Natural killer cell treated with Interleukin-12 subunit alpha and Interleukin-12 subunit beta and Interleukin-15 and Interleukin-18, amount 100 ng/mL, for 72 hours (primary cell): ENCODE measurements around the gene GOT1. TPM values are rescaled to one million over a fixed set of nuclear protein-coding genes. Genes with fewer than 3 reads are reported as not detected.

Experiments
- ATAC-seq, 2 donors: fragments of 150-1000 bp; cut with Tn5 transposase in 1 of 2; sonication (Bioruptor Pico), chemical (Tn5 transposase) in 1 of 2; 2 replicates each; pipeline ENCODE4 v1.10.0; 2021
- DNase-seq: peaks from one replicate; pipeline ENCODE4 v3.0.0; 2022; ENCODE audit warnings: low spot score
- H3K27ac Mint-ChIP-seq, 2 donors: 1 replicate in 1 of 2; 2 replicates in 1 of 2; pipeline ENCODE4 v1.8.0; 2022; ENCODE audit warnings: mixed read lengths in 2 of 2, mild to moderate bottlenecking in 1 of 2, moderate library complexity in 1 of 2
- H3K27me3 Mint-ChIP-seq, 2 donors: 1 replicate in 1 of 2; 2 replicates in 1 of 2; pipeline ENCODE4 v1.8.0; 2022; ENCODE audit warnings: mixed read lengths in 2 of 2
- H3K36me3 Mint-ChIP-seq: one replicate; pipeline ENCODE4 v1.8.0; 2022; ENCODE audit warnings: mixed read lengths
- H3K4me1 Mint-ChIP-seq, 2 donors: 1 replicate in 1 of 2; 2 replicates in 1 of 2; pipeline ENCODE4 v1.8.0; 2022; ENCODE audit warnings: low read depth in 2 of 2, mixed read lengths in 2 of 2, mild to moderate bottlenecking in 1 of 2
- H3K4me3 Mint-ChIP-seq: one replicate; pipeline ENCODE4 v1.8.0; 2022; ENCODE audit warnings: mixed read lengths
- H3K9me3 Mint-ChIP-seq: 2 replicates; pipeline ENCODE4 v1.8.0; 2022; ENCODE audit warnings: mixed read lengths
- total RNA-seq, 2 donors: library from RNA; stranded (reverse); gene quantifications; one replicate each; pipeline ENCODE4 v1.2.3, GENCODE V29; 2022

The GOT1 gene
- total RNA-seq, 2 donors from 2014 or later, result 42.5 to 44.4 TPM

- Mint-ChIP-seq H3K27ac (no peak overlapping the region), H3K4me1 (no peaks in the 10 kb centered on the region), H3K27me3 (peaks cover 20 to 42% of the 10 kb centered on the region in 2 donors), H3K4me3 (no peak overlapping the region), H3K9me3 (no peaks in the 10 kb centered on the region), H3K36me3 (no peaks in the 10 kb centered on the region)
- DNase-seq (no peak), ATAC-seq (no peak)
Observed at GRCh38 chr10:99374526-99374925, 55.9 kb downstream of the GOT1 start.

GRCh38 chr10:99372546-99373271 is 57.7 kb downstream of the GOT1 start:
- Mint-ChIP-seq H3K9me3 (no peaks in the 10 kb centered on the region), H3K27me3 (peaks cover 25 to 42% of the 10 kb centered on the region in 2 donors), H3K27ac (no peak overlapping the region), H3K4me1 (no peaks in the 10 kb centered on the region), H3K36me3 (no peaks in the 10 kb centered on the region), H3K4me3 (no peak overlapping the region)
- DNase-seq, result no peak
- ATAC-seq, result no peak

- Mint-ChIP-seq H3K27ac (no peak overlapping the region), H3K27me3 (peaks cover 25 to 43% of the 10 kb centered on the region in 2 donors), H3K4me3 (no peak overlapping the region), H3K36me3 (no peaks in the 10 kb centered on the region), H3K4me1 (no peaks in the 10 kb centered on the region), H3K9me3 (no peaks in the 10 kb centered on the region)
- ATAC-seq (no peak), DNase-seq (no peak)
Observed at GRCh38 chr10:99370993-99371392, 59.4 kb downstream of the GOT1 start.

- H3K27me3 Mint-ChIP-seq, result peaks cover 18 to 55% of the 10 kb centered on the region in 2 donors
Observed at GRCh38 chr10:99369551-99369950, 60.9 kb downstream of the GOT1 start.

GRCh38 chr10:99369126-99369525 is 61.3 kb downstream of the GOT1 start:
- Mint-ChIP-seq H3K27me3 (peaks cover 15 to 52% of the 10 kb centered on the region in 2 donors), H3K27ac (no peak overlapping the region), H3K9me3 (no peaks in the 10 kb centered on the region), H3K36me3 (no peaks in the 10 kb centered on the region), H3K4me3 (no peak overlapping the region), H3K4me1 (no peaks in the 10 kb centered on the region)
- ATAC-seq (no peak), DNase-seq (no peak)

More at GRCh38 chr10:99369551-99369950, 60.9 kb downstream of the GOT1 start:
- DNase-seq (no peak), ATAC-seq (no peak)
- Mint-ChIP-seq H3K4me1 (no peaks in the 10 kb centered on the region), H3K9me3 (no peaks in the 10 kb centered on the region), H3K36me3 (no peaks in the 10 kb centered on the region), H3K27ac (no peak overlapping the region), H3K4me3 (no peak overlapping the region)

GRCh38 chr10:99368646-99369045 is 61.8 kb downstream of the GOT1 start:
- Mint-ChIP-seq H3K9me3 (no peaks in the 10 kb centered on the region), H3K27me3 (peaks cover 13 to 47% of the 10 kb centered on the region in 2 donors), H3K4me3 (no peak overlapping the region), H3K4me1 (no peaks in the 10 kb centered on the region), H3K27ac (no peak overlapping the region), H3K36me3 (no peaks in the 10 kb centered on the region)
- DNase-seq (no peak), ATAC-seq (no peak)

- Mint-ChIP-seq H3K27me3 (peaks cover 10 to 34% of the 10 kb centered on the region in 2 donors), H3K9me3 (no peaks in the 10 kb centered on the region), H3K4me1 (no peaks in the 10 kb centered on the region), H3K36me3 (no peaks in the 10 kb centered on the region), H3K4me3 (no peak overlapping the region), H3K27ac (no peak overlapping the region)
- ATAC-seq (no peak), DNase-seq (no peak)
Observed at GRCh38 chr10:99366666-99367065, 63.8 kb downstream of the GOT1 start.

- H3K27me3 Mint-ChIP-seq, result peaks cover 8 to 27% of the 10 kb centered on the region in 2 donors
- DNase-seq, result no peak
- no peaks in the 10 kb centered on the region for H3K9me3 Mint-ChIP-seq
- H3K36me3 Mint-ChIP-seq, result no peaks in the 10 kb centered on the region
- H3K27ac Mint-ChIP-seq, result no peak overlapping the region
- H3K4me1 Mint-ChIP-seq, result no peaks in the 10 kb centered on the region
- no peak for ATAC-seq
- no peak overlapping the region for H3K4me3 Mint-ChIP-seq
Observed at GRCh38 chr10:99365736-99366135, 64.7 kb downstream of the GOT1 start.

- no peak overlapping the region for H3K4me3 Mint-ChIP-seq
- ATAC-seq (no peak), DNase-seq (no peak)
- H3K4me1 Mint-ChIP-seq, result no peaks in the 10 kb centered on the region
- no peak overlapping the region for H3K27ac Mint-ChIP-seq
- H3K27me3 Mint-ChIP-seq, result peaks cover 8 to 31% of the 10 kb centered on the region in 2 donors
- no peaks in the 10 kb centered on the region for H3K36me3 Mint-ChIP-seq
- no peaks in the 10 kb centered on the region for H3K9me3 Mint-ChIP-seq
Observed at GRCh38 chr10:99365311-99365710, 65.1 kb downstream of the GOT1 start.

- Mint-ChIP-seq H3K36me3 (no peaks in the 10 kb centered on the region), H3K9me3 (no peaks in the 10 kb centered on the region), H3K4me3 (no peak overlapping the region), H3K27me3 (peaks cover 3 to 25% of the 10 kb centered on the region in 2 donors), H3K27ac (no peak overlapping the region), H3K4me1 (no peaks in the 10 kb centered on the region)
- ATAC-seq (no peak), DNase-seq (no peak)
Observed at GRCh38 chr10:99364125-99364524, 66.3 kb downstream of the GOT1 start.

- no peaks in the 10 kb centered on the region for H3K36me3 Mint-ChIP-seq
- ATAC-seq (no peak), DNase-seq (no peak)
- no peak overlapping the region for H3K4me3 Mint-ChIP-seq
- H3K9me3 Mint-ChIP-seq, result no peaks in the 10 kb centered on the region
- peaks cover 3 to 35% of the 10 kb centered on the region in 2 donors for H3K27me3 Mint-ChIP-seq
- no peak overlapping the region for H3K27ac Mint-ChIP-seq
- H3K4me1 Mint-ChIP-seq, result no peaks in the 10 kb centered on the region
Observed at GRCh38 chr10:99360934-99361333, 69.5 kb downstream of the GOT1 start.

- Mint-ChIP-seq H3K36me3 (no peaks in the 10 kb centered on the region), H3K27ac (no peak overlapping the region), H3K9me3 (no peaks in the 10 kb centered on the region), H3K4me1 (no peaks in the 10 kb centered on the region), H3K27me3 (peaks cover 11 to 39% of the 10 kb centered on the region in 2 donors), H3K4me3 (no peak overlapping the region)
- DNase-seq (no peak), ATAC-seq (no peak)
Observed at GRCh38 chr10:99358101-99358500, 72.3 kb downstream of the GOT1 start.

GRCh38 chr10:99357691-99358090 is 72.7 kb downstream of the GOT1 start:
- Mint-ChIP-seq H3K4me1 (no peaks in the 10 kb centered on the region), H3K27ac (no peak overlapping the region), H3K4me3 (no peak overlapping the region), H3K27me3 (peaks cover 11 to 41% of the 10 kb centered on the region in 2 donors), H3K36me3 (no peaks in the 10 kb centered on the region), H3K9me3 (no peaks in the 10 kb centered on the region)
- ATAC-seq (no peak), DNase-seq (no peak)

GRCh38 chr10:99353182-99353581 is 77.2 kb downstream of the GOT1 start:
- no peak for ATAC-seq
- Mint-ChIP-seq H3K4me1 (no peaks in the 10 kb centered on the region), H3K36me3 (no peaks in the 10 kb centered on the region), H3K4me3 (no peak overlapping the region), H3K27ac (no peak overlapping the region), H3K27me3 (peaks cover 15 to 37% of the 10 kb centered on the region in 2 donors), H3K9me3 (no peaks in the 10 kb centered on the region)
- DNase-seq, result no peak

- DNase-seq (no peak), ATAC-seq (no peak)
- Mint-ChIP-seq H3K27ac (no peak overlapping the region), H3K4me3 (no peak overlapping the region), H3K27me3 (peaks cover 14 to 19% of the 10 kb centered on the region in 2 donors), H3K4me1 (no peaks in the 10 kb centered on the region), H3K9me3 (no peaks in the 10 kb centered on the region), H3K36me3 (no peaks in the 10 kb centered on the region)
Observed at GRCh38 chr10:99347672-99348071, 82.8 kb downstream of the GOT1 start.
